NCI-H82 (cell line): ENCODE results near the gene TMEM198.

Experiments
- DNase-seq: peaks from one replicate; lab custom pipeline; 2025; lab: John Stamatoyannopoulos, UW

Gene TMEM198

GRCh38 chr2:219578811-219579613 lies 35.2 kb downstream of the TMEM198 start:
- no peak for DNase-seq

GRCh38 chr2:219581346-219581745 lies 37.5 kb downstream of the TMEM198 start:
- no peak for DNase-seq

- DNase-seq: no peak
These were observed 47.3 kb downstream of the TMEM198 start for GRCh38 chr2:219591091-219591490.

GRCh38 chr2:219592736-219593135 lies 48.9 kb downstream of the TMEM198 start:
- no peak for DNase-seq

- no peak for DNase-seq
These were observed 49.3 kb downstream of the TMEM198 start for GRCh38 chr2:219593154-219593553.

GRCh38 chr2:219595256-219595655 lies 51.4 kb downstream of the TMEM198 start:
- DNase-seq: peak; percentile 37

GRCh38 chr2:219596954-219597551 lies 53.2 kb downstream of the TMEM198 start:
- peak; percentile 69 for DNase-seq

GRCh38 chr2:219597552-219598307 lies 53.9 kb downstream of the TMEM198 start, which contains the start of gene STK11IP:
Gene STK11IP, plus strand, starts transcription at chr2:219597857. Its CDS starts 263 bp downstream, at chr2:219598120.
- peak; percentile 99 for DNase-seq

- DNase-seq: no peak
These were observed 54.7 kb downstream of the TMEM198 start for GRCh38 chr2:219598308-219599078.
